PC-9 (cell line): ENCODE measurements around the gene EPB41L4B.

ENCODE experiments used
- CTCF ChIP-seq: fragments of 200-600 bp; sonication (generic); conservative IDR thresholded peaks from 2 replicates; pipeline ENCODE4 v1.6.1; 2017; ENCODE audit warnings: mixed run types, antibody characterized with exemption, mild to moderate bottlenecking, moderate library complexity
- EZH2 ChIP-seq: fragments of 200-600 bp; sonication (generic); IDR thresholded peaks from 2 replicates; pipeline ENCODE4 v1.8.0; 2017; ENCODE audit warnings: antibody characterized with exemption, low read depth

- TF ChIP-seq CTCF (no peak), EZH2 (no peak)
Measured at GRCh38 chr9:109277451-109277850, 43.4 kb downstream of the EPB41L4B start.
